Gastroesophageal sphincter (tissue), 3 donors: ENCODE results near the gene MGLL.

ENCODE experiments used
- EP300 ChIP-seq: sonication (generic); formaldehyde crosslinking; IDR thresholded peaks from one replicate; pipeline ENCODE4 v1.6.1; 2017; ENCODE audit warnings: antibody characterized with exemption, mild to moderate bottlenecking
- POLR2A ChIP-seq, 2 donors: fragments of 450-650 bp; IDR thresholded peaks; one replicate each; pipeline ENCODE4 v1.6.1; 2017; ENCODE audit warnings: antibody characterized with exemption in 2 of 2, mild to moderate bottlenecking in 2 of 2, moderate library complexity in 1 of 2
- TF ChIP-seq, protein P1 (sequence below), 4 experiments: fragments of 200-600 bp in 2 of 4; fragments of 450-650 bp in 2 of 4; sonication (generic) in 1 of 4; IDR thresholded peaks; one replicate each; pipeline ENCODE4 v1.5.1; 2017 to 2019; ENCODE audit warnings: antibody characterized with exemption in 4 of 4, mild to moderate bottlenecking in 2 of 4, moderate library complexity in 2 of 4

DNA sequence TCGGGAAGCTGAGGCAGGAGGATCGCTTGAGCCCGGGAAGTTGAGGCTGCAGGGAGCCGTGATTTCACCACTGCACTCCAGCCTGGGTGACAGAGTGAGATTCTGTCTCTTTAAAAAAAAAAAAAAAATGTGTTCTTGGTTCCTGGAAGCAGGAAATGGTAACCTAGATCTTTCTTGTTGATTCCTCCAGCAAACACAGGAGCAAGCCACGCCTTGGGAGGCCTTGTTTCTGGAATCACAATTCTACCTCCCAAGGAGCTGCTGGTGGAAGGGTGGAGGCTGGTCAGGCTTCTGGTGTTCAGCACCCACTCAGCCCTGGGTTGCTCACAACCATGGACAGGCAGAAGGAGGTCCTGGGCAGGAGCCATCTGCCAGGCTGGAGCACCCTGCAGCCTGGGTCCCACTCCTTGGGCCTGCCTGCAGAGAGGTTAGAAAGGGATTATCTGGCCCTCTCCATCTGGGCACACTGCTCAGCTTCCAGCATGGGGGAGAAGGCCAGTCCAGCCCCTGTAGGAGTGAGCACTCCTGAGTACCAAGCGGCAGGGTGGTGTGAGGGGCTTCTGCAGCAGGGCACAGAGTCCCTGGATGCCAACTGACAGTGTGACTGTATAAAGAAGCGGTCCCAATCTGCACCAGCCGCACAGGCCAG is 84.0 kb downstream of the MGLL start:
- TF ChIP-seq, protein P1, sequence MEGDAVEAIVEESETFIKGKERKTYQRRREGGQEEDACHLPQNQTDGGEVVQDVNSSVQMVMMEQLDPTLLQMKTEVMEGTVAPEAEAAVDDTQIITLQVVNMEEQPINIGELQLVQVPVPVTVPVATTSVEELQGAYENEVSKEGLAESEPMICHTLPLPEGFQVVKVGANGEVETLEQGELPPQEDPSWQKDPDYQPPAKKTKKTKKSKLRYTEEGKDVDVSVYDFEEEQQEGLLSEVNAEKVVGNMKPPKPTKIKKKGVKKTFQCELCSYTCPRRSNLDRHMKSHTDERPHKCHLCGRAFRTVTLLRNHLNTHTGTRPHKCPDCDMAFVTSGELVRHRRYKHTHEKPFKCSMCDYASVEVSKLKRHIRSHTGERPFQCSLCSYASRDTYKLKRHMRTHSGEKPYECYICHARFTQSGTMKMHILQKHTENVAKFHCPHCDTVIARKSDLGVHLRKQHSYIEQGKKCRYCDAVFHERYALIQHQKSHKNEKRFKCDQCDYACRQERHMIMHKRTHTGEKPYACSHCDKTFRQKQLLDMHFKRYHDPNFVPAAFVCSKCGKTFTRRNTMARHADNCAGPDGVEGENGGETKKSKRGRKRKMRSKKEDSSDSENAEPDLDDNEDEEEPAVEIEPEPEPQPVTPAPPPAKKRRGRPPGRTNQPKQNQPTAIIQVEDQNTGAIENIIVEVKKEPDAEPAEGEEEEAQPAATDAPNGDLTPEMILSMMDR (IDR thresholded peaks at IDR 0.05): no peak
- TF ChIP-seq POLR2A (IDR thresholded peaks at IDR 0.05) (no peak), EP300 (no peak)
